BLaER1 treated with 17β-estradiol and CSF1 and Interleukin-3, amounts not matched to agents 10 nM and 100 nM (cell line): ENCODE measurements around the gene FOXN3.

Experiments
- H3K27ac ChIP-seq, 11 experiments: shearing (Covaris generic); formaldehyde crosslinking; 2 replicates each; pipeline ENCODE4 v1.8.1; 2022
- H3K27me3 ChIP-seq, 11 experiments: shearing (Covaris generic); formaldehyde crosslinking; 2 replicates each; pipeline ENCODE4 v1.8.1; 2022
- H3K36me3 ChIP-seq, 11 experiments: shearing (Covaris generic); formaldehyde crosslinking; 2 replicates each; pipeline ENCODE4 v1.8.1; 2022
- H3K4me1 ChIP-seq, 10 experiments: shearing (Covaris generic); formaldehyde crosslinking; 2 replicates each; pipeline ENCODE4 v1.8.1; 2022
- H3K4me2 ChIP-seq, 11 experiments: shearing (Covaris generic); formaldehyde crosslinking; 2 replicates each; pipeline ENCODE4 v1.8.1; 2022
- H3K4me3 ChIP-seq, 10 experiments: shearing (Covaris generic); formaldehyde crosslinking; 2 replicates each; pipeline ENCODE4 v1.8.1; 2022
- H3K9ac ChIP-seq, 11 experiments: shearing (Covaris generic); formaldehyde crosslinking; 2 replicates each; pipeline ENCODE4 v1.8.1; 2022
- H3K9me3 ChIP-seq, 11 experiments: shearing (Covaris generic); formaldehyde crosslinking; replicated peaks in 1 of 11; 2 replicates each; pipeline ENCODE4 v1.8.1; 2022
- H4K20me1 ChIP-seq, 11 experiments: shearing (Covaris generic); formaldehyde crosslinking; 2 replicates each; pipeline ENCODE4 v1.8.1; 2022
- Cebpa-rat ChIP-seq, 11 experiments: shearing (Covaris generic); IDR thresholded peaks; 2 replicates each; pipeline ENCODE4 v1.8.1; 2022

The FOXN3 gene

DNA sequence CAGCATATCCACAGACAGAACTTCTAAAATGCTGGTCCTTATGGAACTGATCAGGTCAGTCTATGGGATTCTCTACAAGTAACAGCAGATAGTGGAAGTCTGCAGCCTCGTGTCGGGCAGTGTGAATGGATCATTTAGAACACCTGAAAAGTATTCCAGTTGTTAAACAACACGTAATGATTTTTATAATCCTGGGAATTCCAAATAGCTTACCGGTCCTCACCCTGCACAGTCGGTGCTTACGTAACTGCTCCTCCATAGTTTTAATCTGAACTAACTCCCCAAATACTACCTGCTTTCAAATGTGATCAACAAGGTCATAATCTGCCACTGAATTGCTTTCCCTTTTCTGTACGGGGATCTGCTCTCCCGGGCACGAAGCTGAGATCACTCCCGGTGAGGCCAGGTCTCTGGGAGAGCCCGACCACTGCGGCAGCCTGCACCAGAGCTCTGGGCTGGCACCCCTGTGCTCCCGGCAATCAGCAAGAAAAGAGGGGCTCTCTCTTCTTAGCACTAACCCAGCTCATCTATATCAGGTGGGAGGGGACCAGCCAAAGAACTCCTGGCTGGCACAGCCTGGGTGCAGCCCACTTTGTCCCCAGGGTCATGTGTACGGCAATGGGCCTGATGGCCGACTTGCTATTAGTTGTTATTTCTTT is 157.0 kb downstream of the FOXN3 start:
- Histone ChIP-seq H3K36me3 (peaks cover 13 to 56% (median 37%) of the 10 kb centered on the region in 11 experiments; a peak in 21 of 22 replicates), H3K4me3 (no peak overlapping the region), H3K4me1 (peaks cover 0 to 57% (median 33%) of the 10 kb centered on the region in 10 experiments; a peak in 16 of 20 replicates), H3K9ac (no peak overlapping the region), H4K20me1 (peaks cover under 1 to 87% (median 32%) of the 10 kb centered on the region in 11 experiments; a peak in 11 of 22 replicates), H3K9me3 (peaks cover 0 to 15% (median 0%) of the 10 kb centered on the region in 11 experiments; a peak in 6 of 22 replicates), H3K27me3 (no peaks in the 10 kb centered on the region), H3K27ac (no peak overlapping the region), H3K4me2 (no peak overlapping the region)
- no peak for TF ChIP-seq Cebpa-rat (IDR thresholded peaks at IDR 0.05)

DNA sequence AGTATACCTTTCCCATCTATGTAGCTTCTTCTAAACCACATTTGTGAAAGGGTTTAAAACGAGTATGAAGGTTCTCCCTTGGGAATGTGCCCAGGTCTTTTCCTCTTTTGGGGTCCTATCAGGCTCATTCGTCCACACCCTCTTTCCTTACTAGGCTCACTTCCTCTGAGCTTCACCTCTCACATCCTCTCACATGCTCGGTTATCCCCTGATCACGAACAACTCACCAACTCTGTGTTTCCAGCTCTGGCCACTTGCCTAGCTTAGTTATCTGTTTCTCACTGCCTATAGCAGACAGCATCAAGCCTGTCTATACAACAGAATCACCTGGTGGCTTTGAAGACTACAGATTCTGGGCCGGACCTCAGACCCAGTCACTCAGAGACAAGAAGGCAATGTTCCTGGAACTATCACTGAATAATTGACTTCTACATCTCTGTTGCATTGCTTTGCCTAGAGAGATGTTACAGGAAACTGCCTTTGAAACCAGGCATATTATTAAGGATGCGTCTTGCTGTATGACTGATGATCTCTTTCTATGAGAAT is 158.2 kb downstream of the FOXN3 start:
- peaks cover 0 to 85% (median 21%) of the 10 kb centered on the region in 11 experiments; a peak in 11 of 22 replicates for H4K20me1 ChIP-seq
- peaks cover 14 to 58% (median 44%) of the 10 kb centered on the region in 11 experiments; a peak in 21 of 22 replicates for H3K36me3 ChIP-seq
- TF ChIP-seq Cebpa-rat (IDR thresholded peaks at IDR 0.05) = no peak
- H3K4me3 ChIP-seq = no peak overlapping the region
- no peaks in the 10 kb centered on the region for H3K27me3 ChIP-seq
- peaks cover 0 to 51% (median 23%) of the 10 kb centered on the region in 10 experiments; a peak in 16 of 20 replicates for H3K4me1 ChIP-seq
- H3K9ac ChIP-seq = no peak overlapping the region
- no peak overlapping the region for H3K4me2 ChIP-seq
- peaks cover 0 to 20% (median under 1%) of the 10 kb centered on the region in 11 experiments; a peak in 7 of 22 replicates for H3K9me3 ChIP-seq
- H3K27ac ChIP-seq = no peak overlapping the region

DNA sequence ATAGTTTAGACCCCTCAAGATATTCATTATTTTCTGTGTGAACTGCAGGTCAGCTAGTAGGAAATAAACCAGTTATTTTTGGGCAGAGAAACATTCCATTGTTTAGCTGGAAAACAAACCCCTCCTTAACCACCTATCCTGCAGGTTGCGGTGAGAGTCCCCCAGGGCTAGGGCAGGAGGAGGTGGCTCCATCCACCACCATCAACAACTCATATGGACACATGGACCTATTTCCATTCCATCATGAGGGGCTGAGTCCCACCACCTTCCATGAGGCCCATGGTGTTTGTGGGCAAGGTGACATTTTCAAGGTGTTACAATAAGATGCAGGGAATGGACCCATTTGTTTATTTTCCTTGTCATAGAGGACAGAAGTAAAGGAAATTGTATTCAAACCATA is 160.1 kb downstream of the FOXN3 start:
- Histone ChIP-seq H3K36me3 (peaks cover 26 to 69% (median 57%) of the 10 kb centered on the region in 11 experiments), H3K27ac (no peak overlapping the region), H4K20me1 (peaks cover 0 to 81% (median 17%) of the 10 kb centered on the region in 11 experiments; a peak in 10 of 22 replicates), H3K4me2 (peak overlapping the region in 8 of 11 experiments; percentile 26 to 77 (median 72); a peak in 15 of 22 replicates), H3K4me1 (peaks cover 0 to 41% (median 23%) of the 10 kb centered on the region in 10 experiments; a peak in 16 of 20 replicates), H3K27me3 (no peaks in the 10 kb centered on the region), H3K9ac (no peak overlapping the region), H3K9me3 (peaks cover 0 to 32% (median 10%) of the 10 kb centered on the region in 11 experiments; a peak in 16 of 22 replicates), H3K4me3 (no peak overlapping the region)
- TF ChIP-seq Cebpa-rat (IDR thresholded peaks at IDR 0.05) = no peak

DNA sequence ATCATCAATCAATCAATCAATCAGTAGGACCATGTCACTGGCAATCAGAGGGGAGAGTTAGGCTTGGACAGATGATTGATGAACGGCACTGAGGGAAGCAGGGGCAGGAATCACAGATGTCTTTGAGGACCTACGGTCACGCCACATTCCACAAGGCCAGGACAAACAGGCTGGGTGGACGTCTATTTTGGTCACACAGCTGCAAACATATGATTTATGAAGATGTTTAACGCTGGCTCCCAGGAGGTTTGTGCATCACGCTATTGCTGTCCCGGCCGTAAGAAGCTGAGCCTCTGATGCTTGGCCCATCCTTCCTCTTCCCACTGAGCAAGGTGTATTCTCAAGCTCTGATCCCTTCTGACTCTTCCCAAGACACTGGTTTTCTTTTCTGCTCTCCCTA is 160.8 kb downstream of the FOXN3 start:
- Histone ChIP-seq H3K4me2 (peak overlapping the region in 9 of 11 experiments; percentile 2 to 77 (median 71); a peak in 17 of 22 replicates), H3K4me1 (peaks cover 0 to 40% (median 23%) of the 10 kb centered on the region in 10 experiments; a peak in 16 of 20 replicates), H3K9me3 (peaks cover under 1 to 34% (median 15%) of the 10 kb centered on the region in 11 experiments; a peak in 19 of 22 replicates), H3K27ac (peak overlapping the region in 2 of 11 experiments; percentile 25 to 29; a peak in 3 of 22 replicates), H3K4me3 (no peak overlapping the region), H3K9ac (no peak overlapping the region), H4K20me1 (peaks cover 0 to 79% (median 17%) of the 10 kb centered on the region in 11 experiments; a peak in 9 of 22 replicates), H3K27me3 (no peaks in the 10 kb centered on the region), H3K36me3 (peaks cover 27 to 75% (median 59%) of the 10 kb centered on the region in 11 experiments)
- no peak for TF ChIP-seq Cebpa-rat (IDR thresholded peaks at IDR 0.05)

DNA sequence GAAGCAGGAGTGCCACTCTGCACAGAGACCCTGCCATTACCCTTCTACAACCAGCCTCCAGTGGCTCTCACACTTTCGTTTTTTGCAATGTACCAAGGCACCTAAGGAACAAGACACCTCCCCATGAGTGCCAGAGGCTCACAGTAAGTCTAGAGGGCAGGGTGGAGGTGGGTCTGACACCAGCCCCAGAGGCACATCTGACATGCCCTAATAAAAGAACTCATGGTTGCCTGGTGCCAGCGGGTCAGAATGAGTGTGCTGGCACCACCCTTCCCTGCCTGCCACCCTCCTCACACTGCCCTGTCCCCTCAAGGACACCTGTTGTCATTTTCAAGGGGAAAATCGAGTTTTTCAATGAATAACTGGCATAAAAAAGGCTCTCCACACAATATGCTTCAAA is 161.2 kb downstream of the FOXN3 start:
- H3K27me3 ChIP-seq = no peaks in the 10 kb centered on the region
- H3K36me3 ChIP-seq = peaks cover 31 to 80% (median 60%) of the 10 kb centered on the region in 11 experiments
- H3K27ac ChIP-seq = peak overlapping the region in 2 of 11 experiments; percentile 25 to 29; a peak in 4 of 22 replicates
- peaks cover 5 to 39% (median 20%) of the 10 kb centered on the region in 11 experiments; a peak in 20 of 22 replicates for H3K9me3 ChIP-seq
- no peak for TF ChIP-seq Cebpa-rat (IDR thresholded peaks at IDR 0.05)
- no peak overlapping the region for H3K9ac ChIP-seq
- peaks cover 0 to 79% (median 13%) of the 10 kb centered on the region in 11 experiments; a peak in 9 of 22 replicates for H4K20me1 ChIP-seq
- peak overlapping the region in 8 of 11 experiments; percentile 26 to 77 (median 72); a peak in 16 of 22 replicates for H3K4me2 ChIP-seq
- peaks cover 0 to 40% (median 23%) of the 10 kb centered on the region in 10 experiments; a peak in 16 of 20 replicates for H3K4me1 ChIP-seq
- H3K4me3 ChIP-seq = no peak overlapping the region

DNA sequence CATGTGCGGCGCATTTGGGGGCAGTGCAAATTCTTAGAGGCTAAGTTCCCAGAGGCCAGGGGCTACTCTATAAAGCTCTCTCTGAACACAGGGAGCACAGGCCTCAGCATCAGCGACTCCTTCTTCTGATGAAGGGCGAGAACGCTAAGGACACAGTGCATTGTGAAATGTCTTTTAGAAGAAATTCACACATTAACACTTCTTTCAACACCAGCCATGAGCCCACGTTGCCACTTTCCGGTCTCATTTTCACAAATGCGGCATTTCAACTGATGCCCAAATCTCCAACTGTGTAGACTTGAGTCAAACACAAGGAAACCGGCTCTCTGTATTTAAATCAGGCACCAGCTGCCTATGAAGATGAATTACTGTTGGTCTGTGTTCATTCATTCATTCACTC is 162.0 kb downstream of the FOXN3 start:
- no peak for TF ChIP-seq Cebpa-rat (IDR thresholded peaks at IDR 0.05)
- no peak overlapping the region for H3K4me3 ChIP-seq
- H3K36me3 ChIP-seq = peaks cover 39 to 81% (median 64%) of the 10 kb centered on the region in 11 experiments
- H3K4me1 ChIP-seq = peaks cover 0 to 46% (median 24%) of the 10 kb centered on the region in 10 experiments; a peak in 16 of 20 replicates
- H3K9me3 ChIP-seq = peaks cover 8 to 47% (median 28%) of the 10 kb centered on the region in 11 experiments; a peak in 20 of 22 replicates
- H4K20me1 ChIP-seq = peaks cover 0 to 82% (median 12%) of the 10 kb centered on the region in 11 experiments; a peak in 9 of 22 replicates
- H3K4me2 ChIP-seq = peak overlapping the region in 4 of 11 experiments; percentile 74 to 77 (median 75); a peak in 2 of 22 replicates
- H3K27ac ChIP-seq = no peak overlapping the region
- H3K9ac ChIP-seq = no peak overlapping the region
- H3K27me3 ChIP-seq = no peaks in the 10 kb centered on the region

DNA sequence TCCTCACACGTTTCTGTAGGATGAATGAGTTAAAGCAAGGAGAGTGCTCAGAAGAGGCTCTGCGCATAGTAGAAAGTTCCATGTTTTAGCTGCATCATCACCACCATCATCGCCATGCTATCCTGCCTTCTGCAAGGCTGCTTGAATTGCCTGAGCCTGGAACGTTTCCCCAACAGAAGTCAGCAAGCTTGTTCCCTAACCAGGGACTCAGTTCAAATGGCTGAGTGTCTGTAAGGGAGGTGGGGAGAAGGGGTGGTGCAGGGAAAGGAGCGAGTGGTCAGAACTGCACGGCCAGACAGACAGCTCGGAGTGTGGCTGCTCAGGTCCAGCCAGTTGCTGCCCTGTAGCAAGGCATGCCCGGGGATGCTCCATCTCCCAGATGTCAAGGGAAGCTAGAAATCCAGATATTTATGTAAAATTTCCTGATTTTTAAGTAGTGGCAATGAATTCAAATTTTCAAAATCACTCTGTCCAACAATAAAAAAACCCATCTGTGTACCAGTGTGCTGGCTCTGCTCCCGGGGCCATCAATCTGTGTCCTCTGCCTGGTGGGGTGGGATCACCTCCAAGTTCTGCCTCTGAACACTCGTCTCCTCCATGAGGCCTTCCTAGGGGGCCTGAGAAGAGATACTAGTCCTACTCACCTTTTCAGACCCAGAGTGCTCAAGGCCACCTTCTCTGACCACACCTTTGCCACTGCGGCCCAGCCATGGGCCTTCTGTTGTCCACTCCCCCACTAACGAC is 162.7 kb downstream of the FOXN3 start:
- H3K4me3 ChIP-seq = no peak overlapping the region
- H3K27me3 ChIP-seq = no peaks in the 10 kb centered on the region
- peaks cover 46 to 81% (median 65%) of the 10 kb centered on the region in 11 experiments for H3K36me3 ChIP-seq

DNA sequence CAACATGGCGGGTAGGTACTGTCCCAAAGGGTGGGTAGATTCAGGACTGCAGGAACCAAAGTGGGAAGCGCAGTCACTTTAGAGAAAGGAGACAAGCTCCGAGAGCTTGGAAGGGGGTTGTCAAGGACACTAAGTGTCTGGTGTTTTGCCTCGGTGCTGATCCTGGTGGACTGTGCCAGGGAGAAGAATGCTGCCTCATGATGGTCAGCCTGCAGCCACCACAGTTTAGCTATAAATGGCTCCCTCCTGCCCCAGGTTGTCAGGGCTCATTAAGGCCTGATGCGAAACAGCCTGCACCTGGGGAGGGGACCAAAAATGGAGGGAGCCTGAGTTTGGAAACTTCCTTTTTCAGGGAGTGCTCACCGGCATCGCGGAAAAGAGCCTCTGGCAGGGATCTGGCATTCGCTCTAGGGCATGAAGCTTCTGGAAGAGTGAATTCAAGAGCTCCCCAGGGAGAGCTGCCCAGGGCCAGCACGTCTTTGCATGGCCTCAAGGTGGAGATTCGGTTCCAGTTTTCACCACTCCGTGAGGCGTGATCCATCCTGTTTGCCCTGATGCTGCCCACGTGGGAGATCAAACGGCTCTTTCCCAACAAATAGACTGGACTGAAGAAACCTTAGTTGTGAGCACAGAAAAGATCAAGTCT is 164.0 kb downstream of the FOXN3 start:
- peaks cover 39 to 75% (median 60%) of the 10 kb centered on the region in 11 experiments for H3K36me3 ChIP-seq
- no peak overlapping the region for H3K4me3 ChIP-seq
- H3K4me2 ChIP-seq = no peak overlapping the region
- H3K27ac ChIP-seq = no peak overlapping the region
- TF ChIP-seq Cebpa-rat (IDR thresholded peaks at IDR 0.05) = no peak
- peaks cover 0 to 85% (median 12%) of the 10 kb centered on the region in 11 experiments; a peak in 10 of 22 replicates for H4K20me1 ChIP-seq
- peaks cover 8 to 37% (median 27%) of the 10 kb centered on the region in 11 experiments; a peak in 20 of 22 replicates for H3K9me3 ChIP-seq
- H3K27me3 ChIP-seq = no peaks in the 10 kb centered on the region
- H3K9ac ChIP-seq = no peak overlapping the region
- peaks cover 0 to 62% (median 27%) of the 10 kb centered on the region in 10 experiments; a peak in 16 of 20 replicates for H3K4me1 ChIP-seq

More for the DNA sequence above, 162.7 kb downstream of the FOXN3 start:
- H3K4me2 ChIP-seq = peak overlapping the region in 1 of 11 experiments; percentile 74; a peak in 1 of 22 replicates
- H3K27ac ChIP-seq = no peak overlapping the region
- H3K4me1 ChIP-seq = peaks cover 0 to 52% (median 27%) of the 10 kb centered on the region in 10 experiments; a peak in 16 of 20 replicates
- H3K9me3 ChIP-seq = peaks cover 8 to 49% (median 29%) of the 10 kb centered on the region in 11 experiments; a peak in 20 of 22 replicates
- H3K9ac ChIP-seq = no peak overlapping the region
- peaks cover 0 to 83% (median 12%) of the 10 kb centered on the region in 11 experiments; a peak in 9 of 22 replicates for H4K20me1 ChIP-seq
- TF ChIP-seq Cebpa-rat (IDR thresholded peaks at IDR 0.05) = no peak
